PC-3 (cell line): ENCODE measurements around the gene ITFG2. TPM values are rescaled to one million over a fixed set of nuclear protein-coding genes. Genes with fewer than 3 reads are reported as not detected.
A peak's percentile ranks its signal among the peaks of the same experiment; 100 is the strongest.

Experiments used
- ATAC-seq: fragments of 200-7000 bp; cut with Tn5 transposase; 2 replicates; pipeline ENCODE4 v1.9.1; 2020; ENCODE audit warnings: mild to moderate bottlenecking, moderate library complexity
- Bru-seq: library from RNA; stranded (reverse); fragments of 400-500 nt; gene quantifications from one replicate; lab custom pipeline; 2021; lab: Mats Ljungman, UMichigan
- BruChase-seq, 2 experiments: library from RNA; stranded (reverse); fragments of 400-500 nt; gene quantifications; one replicate each; lab custom pipeline; 2021; lab: Mats Ljungman, UMichigan
- BruUV-seq: library from RNA; stranded (reverse); fragments of 400-500 nt; replicated peaks from 2 replicates; lab custom pipeline; 2021; lab: Mats Ljungman, UMichigan
- CTCF ChIA-PET: fragments of 300-600 bp; sonication (Branson Sonifier 250); formaldehyde crosslinking; loops from one replicate; lab custom pipeline; 2022; ENCODE audit warnings: antibody characterized with exemption; lab: Charles Lee
- POLR2A ChIA-PET: fragments of 300-600 bp; sonication (Branson Sonifier 250); formaldehyde crosslinking; loops from one replicate; lab custom pipeline; 2022; ENCODE audit warnings: antibody characterized with exemption; ENCODE audit not compliant: unreplicated experiment; lab: Charles Lee
- DNase-seq: peaks from one replicate; pipeline ENCODE4 v3.0.0-alpha.2; 2015
- H2AFZ ChIP-seq: fragments of 300-600 bp; sonication (generic); 2 replicates; pipeline ENCODE4 v1.6.0; 2016; ENCODE audit warnings: antibody characterized with exemption, low read length
- H3F3A ChIP-seq: fragments of 300-600 bp; sonication (generic); one replicate; pipeline ENCODE4 v1.6.0; 2017; ENCODE audit warnings: antibody characterized with exemption, low read length, control low read depth, mild to moderate bottlenecking; ENCODE audit not compliant: unreplicated experiment
- H3K27ac ChIP-seq: fragments of 300-600 bp; sonication (generic); 2 replicates; pipeline ENCODE4 v1.5.1; 2016; ENCODE audit warnings: mild to moderate bottlenecking, low read length
- H3K27me3 ChIP-seq: fragments of 300-600 bp; sonication (generic); 2 replicates; pipeline ENCODE4 v1.6.1; 2016; ENCODE audit warnings: low read length, mixed read lengths
- H3K36me3 ChIP-seq: fragments of 300-600 bp; sonication (generic); 2 replicates; pipeline ENCODE4 v1.6.1; 2016; ENCODE audit warnings: low read depth, mixed run types, low read length, mixed read lengths
- H3K4me1 ChIP-seq: fragments of 300-600 bp; sonication (generic); 2 replicates; pipeline ENCODE4 v1.5.1; 2016; ENCODE audit warnings: low read length; ENCODE audit not compliant: insufficient read depth
- H3K4me2 ChIP-seq: fragments of 300-600 bp; sonication (generic); 2 replicates; pipeline ENCODE4 v1.6.0; 2016; ENCODE audit warnings: low read length
- H3K4me3 ChIP-seq: fragments of 300-600 bp; sonication (generic); 2 replicates; pipeline ENCODE4 v1.5.1; 2016; ENCODE audit warnings: mild to moderate bottlenecking, low read length, mixed read lengths
- H3K79me2 ChIP-seq: fragments of 300-600 bp; sonication (generic); 2 replicates; pipeline ENCODE4 v1.6.1; 2017; ENCODE audit warnings: low read length, mixed read lengths
- H3K9ac ChIP-seq: fragments of 300-600 bp; sonication (generic); 2 replicates; pipeline ENCODE4 v1.6.0; 2016; ENCODE audit warnings: mild to moderate bottlenecking, low read length
- H3K9me2 ChIP-seq: fragments of 300-600 bp; sonication (generic); replicated peaks from 2 replicates; pipeline ENCODE4 v1.6.1; 2016; ENCODE audit warnings: mixed run types, low read length, mixed read lengths
- H3K9me3 ChIP-seq: fragments of 300-600 bp; sonication (generic); 2 replicates; pipeline ENCODE4 v1.6.1; 2016; ENCODE audit warnings: low read length, mixed read lengths
- H4K20me1 ChIP-seq: fragments of 300-600 bp; sonication (generic); 2 replicates; pipeline ENCODE4 v1.6.1; 2016; ENCODE audit warnings: low read length, mixed read lengths
- CTCF ChIP-seq: fragments of 300-600 bp; sonication (generic); conservative IDR thresholded peaks from 2 replicates; pipeline ENCODE4 v1.5.1; 2017; ENCODE audit warnings: antibody characterized with exemption, low read depth, mild to moderate bottlenecking, low read length
- EZH2 ChIP-seq: fragments of 300-600 bp; sonication (generic); IDR thresholded peaks from one replicate; pipeline ENCODE4 v1.6.1; 2017; ENCODE audit warnings: antibody characterized with exemption, mild to moderate bottlenecking, low read length; ENCODE audit not compliant: unreplicated experiment
- EZH2phosphoT487 ChIP-seq: fragments of 300-600 bp; sonication (generic); IDR thresholded peaks from 2 replicates; pipeline ENCODE4 v1.6.1; 2018; ENCODE audit warnings: mild to moderate bottlenecking, antibody characterized with exemption, low read length, borderline replicate concordance
- intact Hi-C: fragments of 100-400 bp; cut with micrococcal nuclease; formaldehyde crosslinking; loops from 2 replicates; pipeline ENCODE4 v1.9.0; 2023
- long read RNA-seq: library from polyadenylated mRNA; unstranded; transcript quantifications from one replicate; pipeline ENCODE4 v2.0.0, GENCODE V29; 2021; ENCODE audit not compliant: unreplicated experiment
- total RNA-seq: library from RNA; depleted of rRNA; stranded (reverse); fragments of >200 nt; gene quantifications from 2 replicates; pipeline ENCODE4 v1.2.3, GENCODE V29; 2014; rRNA removed

ITFG2 gene
- total RNA-seq (12.8 and 13.8 TPM in 2 replicates), Bru-seq, nascent RNA (percentile 75 among the genes with signal in this experiment), BruChase-seq, experiment 1, labeled RNA remaining after a 6-hour chase (percentile 73 among the genes with signal in this experiment), BruChase-seq, experiment 2, labeled RNA remaining after a 2-hour chase (percentile 72 among the genes with signal in this experiment)
- long read RNA-seq, transcript ITFG2-201 (12 exons, 2,361 nt) = major isoform, 11 of 40 reads
- long read RNA-seq, partial matches to known transcripts = 5 of 40 reads
- long read RNA-seq, other reads (novel, unspliced or antisense) = 18 of 40 reads

GRCh38 chr12:2812290-2813213, at the start of gene ITFG2:
Gene ITFG2 (plus strand): TSS chr12:2812668. CDS start chr12:2812761, 93 bp downstream.
- H2AFZ ChIP-seq = peak within 1 kb of the TSS; percentile 79
- intact Hi-C loops = loop anchor here (1.0 to 5.0 kb wide), 3 partner anchors 16 to 72 kb away; partner anchors contain the start of genes FOXM1 and RHNO1
- peak within 1 kb of the TSS; percentile 92 for H3K9ac ChIP-seq
- no peaks in the 10 kb centered on the region for H3F3A ChIP-seq
- H3K27ac ChIP-seq = peak within 1 kb of the TSS; percentile 85
- ATAC-seq = peak; percentile 95
- no peak for TF ChIP-seq EZH2
- TSS peak; percentile 77 for BruUV-seq
- H3K9me3 ChIP-seq = no peaks in the 10 kb centered on the region
- ChIA-PET POLR2A (interaction anchor here (0.6 kb wide), 1 partner anchor 63 kb away, joined by 4 read pairs; no protein-coding TSS in a partner anchor), CTCF (interaction anchor here (0.5 kb wide), 1 partner anchor 229 kb away, joined by 3 read pairs; no protein-coding TSS in a partner anchor)
- peak within 1 kb of the TSS; percentile 74 for H3K4me3 ChIP-seq
- no peaks in the 10 kb centered on the region for H4K20me1 ChIP-seq
- peak within 1 kb of the TSS; percentile 92 for H3K4me2 ChIP-seq
- peak; percentile 95 for DNase-seq
- no peaks in the 10 kb centered on the region for H3K9me2 ChIP-seq
- no peaks in the 10 kb centered on the region; the same call in 1 of the 2 replicates for H3K36me3 ChIP-seq
- peaks cover 26% of the 10 kb centered on the region for H3K79me2 ChIP-seq
- H3K4me1 ChIP-seq = peaks cover 11% of the 10 kb centered on the region; the same call in 1 of the 2 replicates
- no peaks in the 10 kb centered on the region for H3K27me3 ChIP-seq

- no peak for ATAC-seq
- no peaks in the 10 kb centered on the region for H3K4me1 ChIP-seq
- H3K27ac ChIP-seq = no peak overlapping the region
- DNase-seq = no peak
- no peak overlapping the region for H3K4me3 ChIP-seq
- H3F3A ChIP-seq = no peaks in the 10 kb centered on the region
- H2AFZ ChIP-seq = no peak overlapping the region
- H3K4me2 ChIP-seq = no peak overlapping the region
- ChIA-PET CTCF (no interaction called here), POLR2A (no interaction called here)
- H3K79me2 ChIP-seq = no peaks in the 10 kb centered on the region
- H3K36me3 ChIP-seq = no peaks in the 10 kb centered on the region
- H3K27me3 ChIP-seq = peaks cover 53% of the 10 kb centered on the region
- no peaks in the 10 kb centered on the region for H4K20me1 ChIP-seq
- H3K9me2 ChIP-seq = no peaks in the 10 kb centered on the region
- intact Hi-C loops = no loop called here
- no peaks in the 10 kb centered on the region for H3K9me3 ChIP-seq
- no peak overlapping the region for H3K9ac ChIP-seq
- no TSS peak for BruUV-seq
- no peak for TF ChIP-seq EZH2
- no peak for TF ChIP-seq EZH2phosphoT487
- no peak for TF ChIP-seq CTCF
Observed at GRCh38 chr12:2764398-2764797, 48.1 kb upstream of the ITFG2 start.

GRCh38 chr12:2765052-2765451, 47.4 kb upstream of the ITFG2 start:
- Histone ChIP-seq H3K9me3 (no peaks in the 10 kb centered on the region), H3K4me1 (no peaks in the 10 kb centered on the region), H3K27ac (no peak overlapping the region), H4K20me1 (no peaks in the 10 kb centered on the region), H3F3A (no peaks in the 10 kb centered on the region), H3K79me2 (no peaks in the 10 kb centered on the region), H3K9me2 (no peaks in the 10 kb centered on the region), H3K9ac (no peak overlapping the region), H3K36me3 (no peaks in the 10 kb centered on the region), H3K4me2 (no peak overlapping the region), H2AFZ (no peak overlapping the region), H3K27me3 (peaks cover 50% of the 10 kb centered on the region), H3K4me3 (no peak overlapping the region)
- BruUV-seq = no TSS peak
- intact Hi-C loops = no loop called here
- DNase-seq (no peak), ATAC-seq (no peak)
- CTCF ChIA-PET = no interaction called here
- no peak for TF ChIP-seq EZH2
- no peak for TF ChIP-seq EZH2phosphoT487
- TF ChIP-seq CTCF = no peak
- POLR2A ChIA-PET = no interaction called here
